ENCODE measurements around the gene GLB1L2.

DNA sequence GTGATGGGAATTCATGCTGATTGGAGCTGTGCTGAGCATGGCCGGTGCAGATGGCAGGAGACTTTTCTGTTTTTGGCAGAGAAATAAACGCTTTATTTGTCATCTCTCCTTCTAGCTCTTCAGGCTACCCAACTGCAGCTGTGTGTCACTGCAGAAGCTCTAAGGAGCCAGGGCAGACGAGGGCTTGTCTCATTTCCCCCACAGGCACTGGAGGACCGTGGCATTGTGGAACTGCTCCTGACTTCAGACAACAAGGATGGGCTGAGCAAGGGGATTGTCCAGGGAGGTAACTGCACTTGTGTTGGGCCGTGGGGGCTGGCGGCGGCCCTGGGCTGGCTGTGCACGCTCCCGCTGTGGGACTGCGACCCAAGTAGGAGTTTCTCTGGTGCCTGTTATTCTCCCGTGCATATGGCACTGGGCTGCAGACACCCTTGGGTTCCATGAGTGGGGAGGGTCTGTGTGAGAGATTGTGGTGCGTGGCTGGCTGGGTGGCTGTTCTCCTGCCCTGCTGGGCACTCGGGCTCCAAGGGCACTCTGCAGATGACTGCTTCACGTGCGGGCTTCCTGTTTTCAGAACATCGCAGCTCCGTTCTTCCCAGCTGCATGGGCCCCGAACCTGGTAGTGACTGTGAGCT, 27.2 kb downstream of the GLB1L2 start:
- TF ChIP-seq POLR2A (IDR thresholded peaks at IDR 0.05) = no peak
- no peak for TF ChIP-seq POLR2AphosphoS5 (IDR thresholded peaks at IDR 0.05)

Data from upper lobe of left lung (tissue), 4 donors.